ENCODE measurements around the gene POLH. TPM values are rescaled to one million over a fixed set of nuclear protein-coding genes. Genes with fewer than 3 reads are reported as not detected.

The POLH gene
- total and polyA plus RNA-seq, 2 experiments from 2014 or later, result 5.8 to 7.9 TPM

DNA sequence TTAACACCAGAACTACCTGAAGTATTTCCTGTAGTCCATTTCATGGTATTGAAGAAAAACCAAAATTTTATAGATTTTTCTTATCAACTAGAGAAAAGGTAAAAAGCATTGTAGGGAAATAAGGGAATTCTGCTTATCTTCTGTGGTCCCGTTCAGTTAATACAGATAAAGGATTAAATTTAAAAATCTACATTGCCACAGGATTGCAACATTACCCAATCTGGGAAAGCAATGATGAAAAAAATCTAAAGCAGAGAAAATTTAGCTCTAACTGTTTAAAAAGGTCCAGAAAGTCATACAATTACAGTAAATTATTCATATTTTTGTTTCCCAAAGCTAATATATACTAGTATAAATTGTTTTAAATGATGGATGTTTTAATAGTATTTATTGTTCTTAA lies 18.0 kb downstream of the POLH start (continued):
- TF ChIP-seq, protein P1, sequence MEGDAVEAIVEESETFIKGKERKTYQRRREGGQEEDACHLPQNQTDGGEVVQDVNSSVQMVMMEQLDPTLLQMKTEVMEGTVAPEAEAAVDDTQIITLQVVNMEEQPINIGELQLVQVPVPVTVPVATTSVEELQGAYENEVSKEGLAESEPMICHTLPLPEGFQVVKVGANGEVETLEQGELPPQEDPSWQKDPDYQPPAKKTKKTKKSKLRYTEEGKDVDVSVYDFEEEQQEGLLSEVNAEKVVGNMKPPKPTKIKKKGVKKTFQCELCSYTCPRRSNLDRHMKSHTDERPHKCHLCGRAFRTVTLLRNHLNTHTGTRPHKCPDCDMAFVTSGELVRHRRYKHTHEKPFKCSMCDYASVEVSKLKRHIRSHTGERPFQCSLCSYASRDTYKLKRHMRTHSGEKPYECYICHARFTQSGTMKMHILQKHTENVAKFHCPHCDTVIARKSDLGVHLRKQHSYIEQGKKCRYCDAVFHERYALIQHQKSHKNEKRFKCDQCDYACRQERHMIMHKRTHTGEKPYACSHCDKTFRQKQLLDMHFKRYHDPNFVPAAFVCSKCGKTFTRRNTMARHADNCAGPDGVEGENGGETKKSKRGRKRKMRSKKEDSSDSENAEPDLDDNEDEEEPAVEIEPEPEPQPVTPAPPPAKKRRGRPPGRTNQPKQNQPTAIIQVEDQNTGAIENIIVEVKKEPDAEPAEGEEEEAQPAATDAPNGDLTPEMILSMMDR (conservative IDR thresholded peaks at IDR 0.05; ENCODE audit: low read depth in 2 of 2), result no peak

DNA sequence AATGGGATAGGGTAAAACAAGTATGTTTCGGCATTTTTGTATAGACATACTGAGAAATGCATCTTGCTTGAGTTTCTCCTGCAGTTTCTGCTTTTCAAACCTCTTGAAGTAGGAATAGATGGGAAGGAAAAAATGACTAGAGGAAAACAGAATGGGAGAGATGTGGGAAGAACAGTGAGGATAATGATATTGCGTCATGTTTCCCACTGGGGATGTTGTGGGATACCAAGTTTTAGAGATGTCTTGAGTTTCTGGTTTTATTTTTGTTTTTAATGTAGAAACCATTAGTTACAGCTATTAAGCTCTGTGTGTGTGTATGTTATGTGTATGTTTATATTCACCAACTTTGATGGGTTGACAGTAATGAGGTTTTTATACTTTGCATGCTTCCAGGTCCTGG lies 24.6 kb downstream of the POLH start:
- H3K4me1 Mint-ChIP-seq, result no peaks in the 10 kb centered on the region
- H3K27ac Mint-ChIP-seq, result no peak overlapping the region
- H2AFZ ChIP-seq, result no peak overlapping the region
- H3K4me3 ChIP-seq, result no peak overlapping the region
- H3K9me3 Mint-ChIP-seq, result no peaks in the 10 kb centered on the region
- H3K27me3 Mint-ChIP-seq (ENCODE audit: insufficient read depth, low read depth, poor library complexity), result no peaks in the 10 kb centered on the region
- H3F3A ChIP-seq (replicated peaks; ENCODE audit: low read depth), result no peaks in the 10 kb centered on the region
- peaks cover 12% of the 10 kb centered on the region for H3K36me3 Mint-ChIP-seq (ENCODE audit: low read depth)
- no peaks in the 10 kb centered on the region for H3K4me1 ChIP-seq (ENCODE audit: insufficient read depth)
- H3K4me2 ChIP-seq, result no peak overlapping the region
- H3K9me2 ChIP-seq (ENCODE audit: insufficient read depth), result no peaks in the 10 kb centered on the region
- TF ChIP-seq, protein P2, sequence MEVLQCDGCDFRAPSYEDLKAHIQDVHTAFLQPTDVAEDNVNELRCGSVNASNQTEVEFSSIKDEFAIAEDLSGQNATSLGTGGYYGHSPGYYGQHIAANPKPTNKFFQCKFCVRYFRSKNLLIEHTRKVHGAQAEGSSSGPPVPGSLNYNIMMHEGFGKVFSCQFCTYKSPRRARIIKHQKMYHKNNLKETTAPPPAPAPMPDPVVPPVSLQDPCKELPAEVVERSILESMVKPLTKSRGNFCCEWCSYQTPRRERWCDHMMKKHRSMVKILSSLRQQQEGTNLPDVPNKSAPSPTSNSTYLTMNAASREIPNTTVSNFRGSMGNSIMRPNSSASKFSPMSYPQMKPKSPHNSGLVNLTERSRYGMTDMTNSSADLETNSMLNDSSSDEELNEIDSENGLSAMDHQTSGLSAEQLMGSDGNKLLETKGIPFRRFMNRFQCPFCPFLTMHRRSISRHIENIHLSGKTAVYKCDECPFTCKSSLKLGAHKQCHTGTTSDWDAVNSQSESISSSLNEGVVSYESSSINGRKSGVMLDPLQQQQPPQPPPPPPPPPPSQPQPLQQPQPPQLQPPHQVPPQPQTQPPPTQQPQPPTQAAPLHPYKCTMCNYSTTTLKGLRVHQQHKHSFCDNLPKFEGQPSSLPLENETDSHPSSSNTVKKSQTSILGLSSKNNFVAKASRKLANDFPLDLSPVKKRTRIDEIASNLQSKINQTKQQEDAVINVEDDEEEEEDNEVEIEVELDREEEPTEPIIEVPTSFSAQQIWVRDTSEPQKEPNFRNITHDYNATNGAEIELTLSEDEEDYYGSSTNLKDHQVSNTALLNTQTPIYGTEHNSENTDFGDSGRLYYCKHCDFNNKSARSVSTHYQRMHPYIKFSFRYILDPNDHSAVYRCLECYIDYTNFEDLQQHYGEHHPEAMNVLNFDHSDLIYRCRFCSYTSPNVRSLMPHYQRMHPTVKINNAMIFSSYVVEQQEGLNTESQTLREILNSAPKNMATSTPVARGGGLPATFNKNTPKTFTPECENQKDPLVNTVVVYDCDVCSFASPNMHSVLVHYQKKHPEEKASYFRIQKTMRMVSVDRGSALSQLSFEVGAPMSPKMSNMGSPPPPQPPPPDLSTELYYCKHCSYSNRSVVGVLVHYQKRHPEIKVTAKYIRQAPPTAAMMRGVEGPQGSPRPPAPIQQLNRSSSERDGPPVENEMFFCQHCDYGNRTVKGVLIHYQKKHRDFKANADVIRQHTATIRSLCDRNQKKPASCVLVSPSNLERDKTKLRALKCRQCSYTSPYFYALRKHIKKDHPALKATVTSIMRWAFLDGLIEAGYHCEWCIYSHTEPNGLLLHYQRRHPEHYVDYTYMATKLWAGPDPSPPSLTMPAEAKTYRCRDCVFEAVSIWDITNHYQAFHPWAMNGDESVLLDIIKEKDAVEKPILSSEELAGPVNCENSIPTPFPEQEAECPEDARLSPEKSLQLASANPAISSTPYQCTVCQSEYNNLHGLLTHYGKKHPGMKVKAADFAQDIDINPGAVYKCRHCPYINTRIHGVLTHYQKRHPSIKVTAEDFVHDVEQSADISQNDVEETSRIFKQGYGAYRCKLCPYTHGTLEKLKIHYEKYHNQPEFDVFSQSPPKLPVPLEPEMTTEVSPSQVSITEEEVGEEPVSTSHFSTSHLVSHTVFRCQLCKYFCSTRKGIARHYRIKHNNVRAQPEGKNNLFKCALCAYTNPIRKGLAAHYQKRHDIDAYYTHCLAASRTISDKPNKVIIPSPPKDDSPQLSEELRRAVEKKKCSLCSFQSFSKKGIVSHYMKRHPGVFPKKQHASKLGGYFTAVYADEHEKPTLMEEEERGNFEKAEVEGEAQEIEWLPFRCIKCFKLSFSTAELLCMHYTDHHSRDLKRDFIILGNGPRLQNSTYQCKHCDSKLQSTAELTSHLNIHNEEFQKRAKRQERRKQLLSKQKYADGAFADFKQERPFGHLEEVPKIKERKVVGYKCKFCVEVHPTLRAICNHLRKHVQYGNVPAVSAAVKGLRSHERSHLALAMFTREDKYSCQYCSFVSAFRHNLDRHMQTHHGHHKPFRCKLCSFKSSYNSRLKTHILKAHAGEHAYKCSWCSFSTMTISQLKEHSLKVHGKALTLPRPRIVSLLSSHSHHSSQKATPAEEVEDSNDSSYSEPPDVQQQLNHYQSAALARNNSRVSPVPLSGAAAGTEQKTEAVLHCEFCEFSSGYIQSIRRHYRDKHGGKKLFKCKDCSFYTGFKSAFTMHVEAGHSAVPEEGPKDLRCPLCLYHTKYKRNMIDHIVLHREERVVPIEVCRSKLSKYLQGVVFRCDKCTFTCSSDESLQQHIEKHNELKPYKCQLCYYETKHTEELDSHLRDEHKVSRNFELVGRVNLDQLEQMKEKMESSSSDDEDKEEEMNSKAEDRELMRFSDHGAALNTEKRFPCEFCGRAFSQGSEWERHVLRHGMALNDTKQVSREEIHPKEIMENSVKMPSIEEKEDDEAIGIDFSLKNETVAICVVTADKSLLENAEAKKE (CRISPR knock-in tag; IDR thresholded peaks at IDR 0.05), result no peak
- TF ChIP-seq STAT1 (IDR thresholded peaks at IDR 0.05; ENCODE audit: unreplicated experiment) (no peak), EZH2phosphoT487 (IDR thresholded peaks at IDR 0.05; ENCODE audit: unreplicated experiment) (no peak)
- 0 out of 2 replicates have a peak, but pooled peaks cover 2% of the 10 kb centered on the region for H3K36me3 ChIP-seq (ENCODE audit: insufficient read depth)
- no peaks in the 10 kb centered on the region for H3K79me2 ChIP-seq (replicated peaks; ENCODE audit: insufficient read depth)
- DNase-seq (ENCODE audit: low spot score) (no peak), ATAC-seq (no peak)
- H4K20me1 ChIP-seq (replicated peaks; ENCODE audit: insufficient read depth), result no peaks in the 10 kb centered on the region; the same call in 1 of the 2 replicates
- H3K4me3 Mint-ChIP-seq, result no peak overlapping the region
- no peaks in the 10 kb centered on the region for H3K27me3 ChIP-seq (ENCODE audit: insufficient read depth)
- no peak overlapping the region for H3K27ac ChIP-seq (ENCODE audit: low read depth)

Data from GM23338 (cell line).